Measurements from ENCODE around the gene COPRS.

GRCh38 chr17:31853911-31854470 is 5.1 kb downstream of the COPRS start:
- TF ChIP-seq POLR2A (IDR thresholded peaks at IDR 0.05), result no peak
- no peak for TF ChIP-seq CTCF (IDR thresholded peaks at IDR 0.05)
